Ishikawa (cell line): ENCODE measurements around the gene YEATS2.

Experiments used
- CEBPB ChIP-seq: IDR thresholded peaks from 2 replicates; pipeline ENCODE4 v1.6.1; 2012
- CREB1 ChIP-seq: IDR thresholded peaks from 2 replicates; pipeline ENCODE4 v1.6.1; 2012; ENCODE audit warnings: low read depth
- EP300 ChIP-seq: IDR thresholded peaks from 2 replicates; pipeline ENCODE4 v1.6.1; 2012; ENCODE audit warnings: borderline replicate concordance
- RAD21 ChIP-seq: IDR thresholded peaks from 2 replicates; pipeline ENCODE4 v1.6.1; 2012; ENCODE audit warnings: low read depth
- TAF1 ChIP-seq: IDR thresholded peaks from 2 replicates; pipeline ENCODE4 v1.6.1; 2012; ENCODE audit warnings: low read depth, mild to moderate bottlenecking
- TCF12 ChIP-seq: IDR thresholded peaks from 2 replicates; pipeline ENCODE4 v1.6.1; 2012; ENCODE audit warnings: low read depth
- TEAD4 ChIP-seq: IDR thresholded peaks from 2 replicates; pipeline ENCODE4 v1.6.1; 2012
- YY1 ChIP-seq: IDR thresholded peaks from 2 replicates; pipeline ENCODE4 v1.6.1; 2012; ENCODE audit warnings: low read depth
- TF ChIP-seq, protein P1 (sequence below): IDR thresholded peaks from 2 replicates; pipeline ENCODE4 v1.6.1; 2012; ENCODE audit warnings: low read depth, mild to moderate bottlenecking
- TF ChIP-seq, protein P2 (sequence below): IDR thresholded peaks from 2 replicates; pipeline ENCODE4 v1.6.1; 2012
- TF ChIP-seq, protein P3 (sequence below): IDR thresholded peaks from 2 replicates; pipeline ENCODE4 v1.6.1; 2012

DNA sequence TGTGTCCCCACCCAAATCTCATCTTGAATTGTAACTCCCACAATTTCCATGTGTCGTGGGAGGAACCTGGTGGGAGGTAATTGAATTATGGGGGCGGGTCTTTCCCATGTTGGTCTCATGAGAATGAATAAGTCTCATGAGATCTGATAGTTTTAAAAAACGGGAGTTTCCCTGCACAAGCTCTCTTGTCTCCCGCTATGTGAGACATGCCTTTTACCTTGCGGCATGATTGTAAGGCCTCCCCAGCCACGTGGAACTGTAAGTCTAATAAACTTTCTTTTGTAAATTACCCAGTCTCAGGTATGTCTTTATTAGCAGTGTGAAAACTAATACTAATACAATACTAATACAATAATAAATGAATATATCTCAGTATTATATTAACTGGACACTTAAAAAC lies 9.9 kb upstream of the YEATS2 start:
- no peak for TF ChIP-seq EP300
- no peak for TF ChIP-seq RAD21
- TF ChIP-seq, protein P1, sequence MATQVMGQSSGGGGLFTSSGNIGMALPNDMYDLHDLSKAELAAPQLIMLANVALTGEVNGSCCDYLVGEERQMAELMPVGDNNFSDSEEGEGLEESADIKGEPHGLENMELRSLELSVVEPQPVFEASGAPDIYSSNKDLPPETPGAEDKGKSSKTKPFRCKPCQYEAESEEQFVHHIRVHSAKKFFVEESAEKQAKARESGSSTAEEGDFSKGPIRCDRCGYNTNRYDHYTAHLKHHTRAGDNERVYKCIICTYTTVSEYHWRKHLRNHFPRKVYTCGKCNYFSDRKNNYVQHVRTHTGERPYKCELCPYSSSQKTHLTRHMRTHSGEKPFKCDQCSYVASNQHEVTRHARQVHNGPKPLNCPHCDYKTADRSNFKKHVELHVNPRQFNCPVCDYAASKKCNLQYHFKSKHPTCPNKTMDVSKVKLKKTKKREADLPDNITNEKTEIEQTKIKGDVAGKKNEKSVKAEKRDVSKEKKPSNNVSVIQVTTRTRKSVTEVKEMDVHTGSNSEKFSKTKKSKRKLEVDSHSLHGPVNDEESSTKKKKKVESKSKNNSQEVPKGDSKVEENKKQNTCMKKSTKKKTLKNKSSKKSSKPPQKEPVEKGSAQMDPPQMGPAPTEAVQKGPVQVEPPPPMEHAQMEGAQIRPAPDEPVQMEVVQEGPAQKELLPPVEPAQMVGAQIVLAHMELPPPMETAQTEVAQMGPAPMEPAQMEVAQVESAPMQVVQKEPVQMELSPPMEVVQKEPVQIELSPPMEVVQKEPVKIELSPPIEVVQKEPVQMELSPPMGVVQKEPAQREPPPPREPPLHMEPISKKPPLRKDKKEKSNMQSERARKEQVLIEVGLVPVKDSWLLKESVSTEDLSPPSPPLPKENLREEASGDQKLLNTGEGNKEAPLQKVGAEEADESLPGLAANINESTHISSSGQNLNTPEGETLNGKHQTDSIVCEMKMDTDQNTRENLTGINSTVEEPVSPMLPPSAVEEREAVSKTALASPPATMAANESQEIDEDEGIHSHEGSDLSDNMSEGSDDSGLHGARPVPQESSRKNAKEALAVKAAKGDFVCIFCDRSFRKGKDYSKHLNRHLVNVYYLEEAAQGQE, result no peak
- no peak for TF ChIP-seq TCF12
- TF ChIP-seq CREB1, result no peak
- TF ChIP-seq TAF1, result no peak
- TF ChIP-seq YY1, result no peak
- no peak for TF ChIP-seq TEAD4
- TF ChIP-seq, protein P2, sequence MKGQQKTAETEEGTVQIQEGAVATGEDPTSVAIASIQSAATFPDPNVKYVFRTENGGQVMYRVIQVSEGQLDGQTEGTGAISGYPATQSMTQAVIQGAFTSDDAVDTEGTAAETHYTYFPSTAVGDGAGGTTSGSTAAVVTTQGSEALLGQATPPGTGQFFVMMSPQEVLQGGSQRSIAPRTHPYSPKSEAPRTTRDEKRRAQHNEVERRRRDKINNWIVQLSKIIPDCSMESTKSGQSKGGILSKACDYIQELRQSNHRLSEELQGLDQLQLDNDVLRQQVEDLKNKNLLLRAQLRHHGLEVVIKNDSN, result no peak
- no peak for TF ChIP-seq CEBPB
- TF ChIP-seq, protein P3, sequence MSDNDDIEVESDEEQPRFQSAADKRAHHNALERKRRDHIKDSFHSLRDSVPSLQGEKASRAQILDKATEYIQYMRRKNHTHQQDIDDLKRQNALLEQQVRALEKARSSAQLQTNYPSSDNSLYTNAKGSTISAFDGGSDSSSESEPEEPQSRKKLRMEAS, result no peak
